ENCODE results near the gene IL17RA.

DNA sequence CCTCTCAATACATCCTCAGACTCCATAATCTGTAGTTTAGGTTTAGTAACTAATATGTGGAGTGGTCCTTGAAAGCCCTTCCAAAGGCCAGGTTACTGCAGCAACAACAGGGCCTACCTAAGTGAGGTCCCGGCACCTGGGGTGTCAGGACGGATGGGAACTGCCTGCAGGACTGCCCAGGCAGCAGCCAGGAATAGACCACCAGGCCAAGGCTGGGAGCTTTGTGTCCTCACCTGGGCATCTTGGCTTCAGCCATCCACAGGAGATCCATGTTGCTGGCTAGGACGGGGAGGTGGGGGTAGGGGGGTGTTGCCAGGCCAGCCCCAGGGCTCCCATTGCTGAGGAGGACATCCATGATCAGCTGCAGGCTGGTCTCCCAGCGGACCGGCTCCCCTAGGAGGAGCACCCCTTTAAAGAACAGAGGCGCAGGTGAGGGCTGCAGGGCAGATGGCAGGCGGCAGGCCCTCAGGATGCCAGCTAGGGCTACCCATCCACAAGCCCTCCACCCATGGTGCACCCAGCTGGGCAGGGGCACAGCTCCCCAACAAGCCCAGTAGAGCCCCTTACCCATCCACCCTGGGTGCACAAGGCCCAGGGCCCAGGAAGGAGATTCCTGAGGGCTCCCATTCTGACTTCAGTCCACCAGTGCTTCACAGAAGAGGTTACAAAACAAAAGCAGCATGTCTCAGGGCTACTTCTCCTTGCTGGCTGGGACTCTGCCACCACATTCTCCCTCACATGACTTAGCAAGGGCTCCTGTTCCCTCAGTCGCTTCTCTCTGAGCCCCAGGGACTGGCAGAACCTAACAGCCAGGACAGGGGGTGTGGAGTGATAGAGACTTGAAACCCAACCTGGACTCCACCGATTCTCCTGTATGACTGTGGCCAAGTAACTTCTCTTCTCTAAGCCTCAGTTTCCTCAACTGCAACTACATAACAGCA is 56.3 kb downstream of the IL17RA start:
- TF ChIP-seq POLR2A (IDR thresholded peaks at IDR 0.05; ENCODE audit: low read depth, low read length) (no peak), POU2F2 (IDR thresholded peaks at IDR 0.05; ENCODE audit: low read depth, low read length) (no peak), POLR2AphosphoS5 (IDR thresholded peaks at IDR 0.05; ENCODE audit: low read depth, low read length) (no peak), SPI1 (IDR thresholded peaks at IDR 0.05; ENCODE audit: low read depth, low read length) (no peak), TAF1 (IDR thresholded peaks at IDR 0.05; ENCODE audit: low read depth, low read length) (no peak), PAX5 (IDR thresholded peaks at IDR 0.05; ENCODE audit: insufficient read depth, low read length, severe bottlenecking) (no peak)

Data from GM12891 (cell line).